NK-92 treated with Interleukin-12 subunit alpha and Interleukin-12 subunit beta, amount 100 ng/mL, for 24 hours (cell line): ENCODE measurements around the gene SPG21.
A peak's percentile ranks its signal among the peaks of the same experiment; 100 is the strongest.
"Not testable (repeated sequence)": the region's sequence is repeated elsewhere in the genome, so short reads cannot be mapped to it uniquely, and the experiment has no call there.

Experiments
- DNase-seq: peaks from one replicate; lab custom pipeline; 2025; lab: John Stamatoyannopoulos, UW

Gene SPG21

DNA sequence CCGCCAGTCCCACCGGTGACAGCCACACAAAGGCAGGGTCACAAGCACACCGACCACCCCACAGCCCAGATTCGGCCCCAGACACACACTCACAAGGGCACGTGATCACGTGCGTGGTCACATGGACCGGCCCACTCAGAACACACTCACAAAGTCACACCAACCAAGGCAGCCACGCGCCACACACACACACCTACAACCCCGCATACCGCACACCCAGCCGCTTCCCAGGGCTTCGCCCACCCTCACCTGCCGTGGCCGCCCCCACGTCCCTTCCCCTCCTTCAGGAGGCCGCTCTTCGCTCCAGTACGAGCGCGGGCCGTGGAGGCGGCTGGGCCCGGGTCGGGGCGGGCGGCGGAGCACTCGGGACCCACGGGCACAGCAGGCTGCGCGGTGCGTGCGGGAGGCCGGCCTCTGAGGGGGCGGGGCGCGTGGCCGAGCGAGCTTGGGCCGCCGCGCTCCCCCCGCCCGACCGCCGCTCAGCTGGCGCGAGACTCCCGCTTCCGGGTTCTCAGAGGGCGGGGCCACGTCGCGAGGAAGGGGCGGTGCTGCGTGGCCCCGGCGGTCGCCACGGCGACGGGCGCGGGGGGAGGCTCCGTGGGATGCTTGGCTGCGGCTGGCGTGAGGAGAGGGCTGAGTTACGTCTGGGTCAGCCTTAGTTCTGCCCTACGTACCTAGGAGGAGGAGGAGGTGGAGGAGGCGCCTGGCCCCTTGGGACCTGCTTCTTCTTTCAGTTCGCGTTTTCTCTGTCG, at the start of gene SPG21:
TSS of gene SPG21 (minus strand) at position 499 of the 752 bp plus-strand sequence. CDS start 6,345 bp downstream, outside the sequence.
- DNase-seq = peak; percentile 92

- DNase-seq = no peak
These were observed 49.1 kb upstream of the SPG21 start for GRCh38 chr15:65038836-65039235.

DNA sequence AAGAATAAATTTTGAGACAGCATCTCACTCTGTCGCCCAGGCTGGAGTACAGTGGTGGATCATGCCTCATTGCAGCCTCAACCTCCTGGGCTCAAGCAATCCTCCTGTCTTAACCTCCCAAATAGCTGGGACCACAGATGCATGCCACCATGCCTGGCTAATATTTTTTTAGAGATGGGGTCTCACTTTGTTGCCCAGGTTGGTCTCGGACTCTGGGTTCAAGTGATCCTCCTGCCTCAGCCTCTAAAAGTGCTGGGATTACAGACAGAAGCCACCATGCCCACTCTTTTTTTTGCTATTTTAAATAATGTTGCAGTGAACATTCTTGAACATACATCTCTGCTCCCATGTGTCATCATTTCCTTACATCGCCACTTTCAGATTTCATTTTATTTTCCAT, 48.7 kb upstream of the SPG21 start:
- no peak for DNase-seq

DNA sequence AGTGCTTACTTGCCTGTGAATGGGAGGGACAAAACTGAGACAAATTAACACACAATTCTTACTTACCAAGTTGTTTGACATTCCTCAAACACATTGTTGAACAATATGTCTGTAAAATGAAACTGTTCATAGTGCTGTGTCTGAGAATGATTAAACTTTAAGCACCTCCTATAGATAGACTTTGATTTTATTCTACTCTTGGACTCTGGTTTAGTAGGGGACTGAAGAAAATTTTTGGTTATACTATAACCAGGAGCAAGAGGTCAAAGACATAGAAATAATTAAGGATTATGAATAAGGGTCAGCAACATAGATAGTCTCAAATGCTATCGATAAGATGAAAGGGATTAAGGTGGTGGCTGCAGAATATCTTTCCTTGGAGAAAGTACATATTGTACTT, 47.6 kb upstream of the SPG21 start:
- DNase-seq = no peak

GRCh38 chr15:65034719-65035118, 45.0 kb upstream of the SPG21 start:
- DNase-seq = no peak

- DNase-seq = no peak
These were observed 44.0 kb upstream of the SPG21 start for GRCh38 chr15:65033659-65034269.

GRCh38 chr15:65032801-65033537, 43.3 kb upstream of the SPG21 start:
- no peak for DNase-seq

DNA sequence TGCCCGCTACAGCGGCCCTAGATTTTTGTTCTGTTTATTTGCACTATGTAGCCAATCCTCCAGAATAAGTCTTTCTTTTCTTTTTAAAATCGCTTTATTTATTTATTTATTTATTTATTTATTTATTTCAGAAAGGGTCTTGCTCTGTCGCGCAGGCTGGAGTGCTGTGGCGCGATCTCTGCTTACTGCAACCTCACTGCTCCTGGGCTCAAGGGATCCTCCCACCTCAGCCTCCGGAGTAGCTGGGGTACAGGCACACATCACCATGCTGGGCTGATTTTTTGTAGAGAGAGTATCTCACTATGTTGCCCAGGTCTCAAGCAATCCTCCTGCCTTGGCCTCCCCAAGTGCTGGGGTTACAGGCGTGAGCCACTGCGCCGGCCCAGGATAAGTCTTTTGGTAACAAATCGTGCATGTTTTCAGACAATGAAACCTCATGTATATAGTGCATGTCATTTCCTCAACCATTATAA, 40.1 kb upstream of the SPG21 start:
- no peak for DNase-seq

- DNase-seq = peak; percentile 90
These were observed 39.4 kb upstream of the SPG21 start, which contains the start of gene MTFMT for GRCh38 chr15:65028921-65029735. MTFMT (minus strand) TSS chr15:65029639; CDS start chr15:65029613, 26 bp downstream.

DNA sequence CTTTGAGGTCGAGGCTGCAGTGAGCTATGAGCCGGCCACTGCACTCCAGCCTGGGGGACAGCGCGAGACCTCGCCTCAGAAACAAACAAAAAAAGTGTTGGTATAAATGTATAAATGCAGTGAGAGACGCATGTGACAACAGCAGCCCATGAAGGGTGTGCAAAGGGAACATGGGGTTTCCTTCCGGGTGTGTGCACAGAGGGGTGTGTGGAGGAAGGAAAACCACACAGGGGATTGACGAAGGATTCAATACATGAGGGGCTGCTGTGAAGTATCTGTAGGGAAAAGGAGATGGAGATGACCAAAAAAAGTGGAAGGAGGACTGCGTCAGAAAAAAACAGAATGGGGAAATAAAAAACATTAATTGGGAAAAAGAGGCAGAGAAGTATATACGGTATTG, 38.6 kb upstream of the SPG21 start:
- DNase-seq = no peak

GRCh38 chr15:65027593-65027992, 37.9 kb upstream of the SPG21 start:
- DNase-seq = no peak

- no peak for DNase-seq
These were observed 37.0 kb upstream of the SPG21 start for GRCh38 chr15:65026756-65027155.

DNA sequence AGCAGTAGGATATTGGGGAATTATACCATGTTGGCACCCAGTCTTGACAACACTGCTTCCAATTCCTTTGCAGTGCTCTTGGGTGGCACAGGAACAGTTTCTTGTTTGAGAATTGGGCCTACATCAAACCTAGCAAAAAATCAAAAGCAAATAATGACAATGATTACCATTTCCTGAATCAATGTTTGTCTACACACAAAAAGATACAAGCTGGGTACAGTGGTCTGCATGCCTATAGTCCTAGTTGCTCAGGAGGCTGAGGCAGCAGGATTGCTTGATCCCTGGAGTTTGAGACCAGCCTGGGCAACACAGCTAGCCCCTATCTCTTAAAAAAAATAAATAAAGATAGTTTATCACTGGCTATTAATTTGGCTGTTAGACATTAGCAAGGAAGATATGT, 31.8 kb upstream of the SPG21 start:
- DNase-seq = no peak

GRCh38 chr15:65020419-65020818, 30.7 kb upstream of the SPG21 start:
- no peak for DNase-seq

GRCh38 chr15:65011198-65011597, 21.5 kb upstream of the SPG21 start:
- DNase-seq = not testable (repeated sequence)

DNA sequence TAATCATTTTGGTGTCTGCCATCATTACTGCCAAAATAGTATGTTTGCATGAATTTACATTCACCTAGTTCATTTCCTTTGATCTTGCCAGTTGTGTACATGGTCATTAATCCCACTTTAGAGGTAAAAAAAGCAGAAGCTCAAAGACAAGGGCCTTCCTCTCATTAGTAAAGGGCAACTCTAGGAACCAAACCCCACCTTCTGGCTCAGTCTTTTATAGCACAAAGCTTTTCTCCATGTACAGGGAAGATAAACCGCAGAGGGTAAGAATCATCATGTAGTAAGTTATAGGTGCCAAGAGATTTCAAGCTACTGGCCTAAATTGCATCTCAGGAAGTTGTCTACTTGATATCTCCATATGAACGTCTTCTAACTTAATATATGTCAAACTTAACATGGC, 19.3 kb upstream of the SPG21 start:
- DNase-seq = no peak

- DNase-seq = no peak
These were observed 17.2 kb upstream of the SPG21 start for GRCh38 chr15:65006876-65007275.

DNA sequence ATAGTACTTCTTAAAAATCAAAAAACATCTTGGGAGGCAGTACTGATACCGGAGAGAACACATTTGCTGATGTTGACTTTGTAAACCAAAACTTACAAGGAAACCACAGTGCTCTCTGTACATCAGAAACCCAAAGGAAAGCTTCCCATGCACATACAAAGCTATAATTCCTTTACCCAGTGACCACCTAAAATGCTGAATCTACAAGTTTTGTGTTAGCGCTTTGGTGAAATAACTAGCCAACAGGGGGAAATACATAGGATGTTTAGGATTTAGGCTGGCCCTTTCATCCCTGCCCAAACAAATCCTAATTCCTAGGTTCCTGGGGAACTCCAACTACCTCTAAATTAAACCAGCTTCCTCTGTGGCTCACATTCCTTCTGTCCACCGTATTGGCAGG, 15.3 kb upstream of the SPG21 start:
- no peak for DNase-seq

GRCh38 chr15:64997745-64998375, 8.1 kb upstream of the SPG21 start:
- DNase-seq = no peak

DNA sequence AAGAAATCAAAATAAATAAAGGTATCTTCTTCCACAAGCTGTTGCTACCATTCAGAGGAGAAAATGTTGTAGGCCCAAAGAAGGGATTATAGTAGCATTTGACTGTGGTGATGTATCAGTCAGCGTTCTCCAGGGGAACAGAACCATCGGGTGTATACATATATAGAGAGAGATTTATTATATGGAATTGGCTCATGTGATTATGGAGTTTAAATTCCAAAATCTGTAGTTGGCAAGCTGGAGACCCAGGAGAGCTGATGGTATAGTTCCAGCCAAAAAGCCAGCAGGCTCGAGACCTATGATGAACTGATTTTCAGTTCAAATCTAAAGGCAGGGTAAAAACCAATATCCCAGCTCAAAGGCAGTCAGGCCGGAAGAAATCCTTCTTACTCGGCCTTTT, 7.4 kb upstream of the SPG21 start:
- no peak for DNase-seq

DNA sequence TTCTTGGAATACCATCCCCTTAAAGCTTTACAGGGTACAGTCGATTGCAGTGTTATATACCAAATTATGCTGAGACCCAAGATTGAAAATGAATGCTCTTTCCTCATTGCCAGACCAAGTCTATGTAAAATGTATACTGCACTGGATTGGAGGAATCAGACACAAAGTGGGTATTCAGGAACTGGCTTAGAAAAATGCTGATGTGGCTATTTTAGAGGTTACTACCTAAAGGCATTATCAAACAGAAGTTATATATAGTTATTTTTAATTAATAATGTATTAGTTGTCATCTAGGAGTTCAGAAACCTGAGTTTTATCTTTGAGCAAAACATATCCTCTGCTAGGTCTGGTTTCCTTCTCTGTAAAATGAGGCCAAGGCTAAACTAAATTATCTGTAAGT, 3.6 kb upstream of the SPG21 start:
- no peak for DNase-seq
